Gastroesophageal sphincter (tissue), 3 donors: ENCODE measurements around the gene CSNK1D.

Experiments
- CTCF ChIP-seq, 4 experiments: fragments of 200-600 bp in 2 of 4; fragments of 450-650 bp in 2 of 4; sonication (generic) in 1 of 4; IDR thresholded peaks; one replicate each; pipeline ENCODE4 v1.5.1; 2017 to 2019; ENCODE audit warnings: antibody characterized with exemption in 4 of 4, mild to moderate bottlenecking in 2 of 4, moderate library complexity in 2 of 4
- POLR2A ChIP-seq, 2 donors: fragments of 450-650 bp; IDR thresholded peaks; one replicate each; pipeline ENCODE4 v1.6.1; 2017; ENCODE audit warnings: antibody characterized with exemption in 2 of 2, mild to moderate bottlenecking in 2 of 2, moderate library complexity in 1 of 2

DNA sequence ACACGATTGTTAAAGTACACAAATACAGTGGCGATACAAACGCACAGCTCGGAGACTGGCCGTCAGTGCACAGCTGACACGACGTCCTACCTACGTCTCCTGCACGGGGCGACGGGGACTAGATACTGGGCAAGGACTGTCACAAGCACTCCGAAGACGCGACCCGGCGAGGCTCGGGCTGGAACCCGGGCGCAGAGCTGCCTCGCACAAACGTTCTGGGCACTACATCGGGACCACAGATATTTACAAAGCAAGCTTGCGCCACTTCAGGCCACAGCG lies 30.9 kb downstream of the CSNK1D start:
- TF ChIP-seq CTCF (IDR thresholded peaks at IDR 0.05) (no peak), POLR2A (IDR thresholded peaks at IDR 0.05) (no peak)
